Embryonic facial prominence (tissue), 1 donor: ENCODE measurements around the gene C16orf86.
"Not testable (repeated sequence)": the region's sequence is repeated elsewhere in the genome, so short reads cannot be mapped to it uniquely, and the experiment has no call there.

Experiments
- DNase-seq: peaks from one replicate; pipeline ENCODE4 v3.0.0-alpha.2; 2016; ENCODE audit errors: extremely low spot score

C16orf86 gene

DNA sequence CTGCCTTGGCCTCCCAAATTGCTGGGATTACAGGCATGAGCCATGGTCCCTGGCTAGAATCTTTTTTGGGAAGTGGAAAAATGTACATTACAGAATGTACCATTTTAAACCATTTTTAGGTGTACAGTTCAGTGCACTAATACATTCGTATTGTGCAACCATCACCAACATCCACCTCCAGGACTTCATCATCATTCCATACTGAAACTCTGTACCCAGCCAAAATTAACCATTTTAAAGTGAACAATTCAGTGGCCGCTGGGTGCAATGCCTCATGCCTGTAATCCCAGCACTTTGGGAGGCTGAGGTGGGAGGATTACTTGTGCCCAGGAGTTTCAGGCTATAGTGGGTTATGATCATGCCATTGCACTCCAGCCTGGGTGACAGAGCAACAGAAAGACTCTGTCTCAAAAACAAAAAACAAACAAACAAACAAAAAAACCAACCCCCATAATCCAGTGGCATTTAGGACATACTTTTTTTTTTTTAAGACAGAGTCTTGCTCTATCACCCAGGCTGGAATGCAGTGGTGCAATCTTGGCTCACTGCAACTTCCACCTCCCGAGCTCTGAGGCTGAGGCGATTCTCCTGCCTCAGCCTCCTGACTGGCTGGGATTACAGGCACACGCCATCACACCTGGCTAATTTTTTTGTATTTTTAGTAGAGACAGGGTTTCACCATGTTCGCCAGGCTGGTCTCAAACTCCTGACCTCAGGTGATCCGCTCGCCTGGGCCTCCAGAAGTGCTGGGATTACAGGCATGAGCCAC, 27.1 kb downstream of the C16orf86 start:
- DNase-seq, result not testable (repeated sequence)

DNA sequence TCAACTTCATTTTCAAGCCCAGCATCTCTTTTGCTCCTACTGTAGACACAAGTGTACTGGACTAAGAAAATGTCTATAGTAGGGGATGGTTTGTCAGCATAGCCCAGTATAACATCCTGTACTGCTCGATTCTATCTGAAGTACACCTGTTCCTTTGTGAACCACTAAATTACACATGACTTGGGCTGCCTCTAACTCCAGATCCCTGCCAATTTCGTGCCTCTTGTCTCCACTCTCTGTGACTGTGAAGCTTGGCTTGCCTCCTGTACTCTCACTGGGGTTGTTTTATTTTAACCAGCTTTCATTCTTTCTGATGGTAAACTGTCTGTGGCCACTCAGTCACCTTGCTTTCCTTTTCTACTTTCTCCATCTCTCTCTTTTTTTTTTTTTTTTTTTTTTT, 28.0 kb downstream of the C16orf86 start:
- no peak for DNase-seq

DNA sequence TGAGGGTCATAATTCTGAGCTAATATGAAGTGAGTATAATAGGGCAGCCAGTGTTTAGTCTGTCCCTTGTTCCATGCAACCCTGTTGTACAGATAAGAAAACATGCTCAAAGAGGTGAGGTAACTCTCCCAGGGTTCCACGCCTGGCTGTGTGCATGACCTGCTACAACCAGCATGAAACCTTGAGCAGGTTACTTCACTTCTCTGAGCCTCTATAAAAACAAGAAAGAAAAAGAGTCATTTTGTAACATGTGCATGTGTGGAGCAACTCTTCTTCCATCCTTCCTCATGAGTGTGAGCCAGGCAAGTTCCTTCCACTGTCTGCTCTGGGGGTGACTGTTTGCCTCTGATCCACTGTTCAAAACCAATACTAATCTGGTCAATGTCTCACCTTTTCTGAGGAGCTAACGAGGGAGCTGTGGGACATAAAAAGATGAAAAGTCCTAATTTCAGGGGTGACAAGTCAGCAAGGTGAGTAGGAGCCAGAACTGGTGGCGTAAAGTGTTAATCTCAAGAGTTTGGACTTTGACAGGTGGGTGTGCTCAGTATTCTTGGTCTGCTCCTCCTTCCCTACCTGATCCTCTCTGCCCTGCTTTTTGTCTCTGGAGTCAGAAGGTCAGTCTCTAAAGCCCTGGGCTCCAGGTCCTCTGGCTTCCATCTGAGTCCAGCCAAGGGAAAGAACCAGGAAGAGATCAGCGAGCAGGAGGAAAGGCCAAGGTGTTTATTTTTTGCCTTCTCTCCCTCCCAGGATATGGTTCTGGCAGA, 31.0 kb downstream of the C16orf86 start:
- no peak for DNase-seq

DNA sequence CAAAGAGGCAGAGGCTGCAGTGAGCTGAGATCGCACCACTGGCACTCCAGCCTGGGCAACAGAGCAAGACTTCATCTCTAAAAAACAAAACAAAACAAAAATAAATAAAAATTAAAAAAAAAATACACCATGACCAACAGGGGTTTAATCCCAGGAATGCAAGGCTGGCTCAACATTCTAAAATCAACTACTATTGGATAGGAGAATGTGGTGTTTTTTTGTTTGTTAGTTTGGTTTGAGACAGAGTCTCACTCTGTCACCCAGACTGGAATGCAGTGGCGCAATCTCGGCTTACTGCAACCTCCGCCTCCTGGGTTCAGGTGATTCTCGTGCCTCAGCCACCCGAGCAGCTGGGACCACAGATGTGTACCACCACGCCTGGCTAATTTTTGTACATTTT, 32.7 kb downstream of the C16orf86 start:
- no peak for DNase-seq

DNA sequence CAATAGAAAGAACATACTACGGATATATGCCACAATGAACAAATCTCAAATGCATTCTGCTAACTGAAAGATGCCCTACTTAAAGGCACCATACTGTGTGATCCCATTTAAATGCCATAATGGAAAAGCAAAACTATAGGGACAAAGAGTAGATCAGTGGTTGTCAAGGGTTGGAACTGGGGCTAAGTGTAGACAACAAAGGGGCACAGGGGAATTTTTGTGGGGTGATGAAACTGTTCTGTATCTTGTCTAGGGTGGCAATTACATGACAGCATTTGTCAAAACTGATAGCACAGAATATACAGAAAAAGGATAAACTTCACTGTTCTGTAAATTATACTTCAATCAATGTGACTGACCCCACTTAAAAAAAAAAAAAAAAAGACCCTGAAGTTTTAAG, 34.8 kb downstream of the C16orf86 start:
- DNase-seq, result no peak

DNA sequence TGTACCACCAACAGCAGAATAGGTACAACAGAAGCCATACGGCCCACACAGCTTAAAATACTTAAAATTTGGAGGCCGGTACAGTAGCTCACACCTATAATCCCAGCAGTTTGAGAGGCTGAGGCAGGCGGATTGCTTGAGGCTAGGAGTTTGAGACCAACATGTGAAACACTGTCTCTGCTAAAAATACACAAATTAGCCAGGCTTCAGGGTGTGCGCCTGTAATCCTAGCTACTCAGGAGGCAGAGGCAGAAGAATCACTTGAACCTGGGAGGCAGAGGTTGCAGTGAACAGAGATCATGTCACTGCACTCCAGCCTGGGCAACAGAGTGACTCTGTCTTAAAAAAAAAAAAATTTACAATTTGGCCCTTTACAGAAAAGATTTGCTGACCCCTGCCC, 35.5 kb downstream of the C16orf86 start:
- no peak for DNase-seq

DNA sequence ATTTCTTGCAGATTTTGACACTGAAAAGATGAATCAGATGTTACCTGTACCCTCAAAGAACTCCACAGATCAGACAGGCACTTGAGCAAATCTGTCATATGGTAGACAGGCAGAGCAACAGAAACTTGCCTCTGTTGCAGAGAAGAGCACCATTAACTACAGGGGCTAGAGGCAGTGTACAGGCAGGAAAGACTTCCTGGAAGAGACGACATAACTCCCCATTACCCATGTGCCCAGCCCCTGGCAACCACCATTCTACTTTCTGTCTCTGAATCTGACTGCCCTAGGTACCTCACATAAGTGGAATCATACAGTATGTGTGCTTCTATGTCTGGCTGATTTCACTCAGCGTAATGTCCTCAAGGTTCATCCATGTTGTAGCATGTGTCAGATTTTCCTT, 37.0 kb downstream of the C16orf86 start:
- no peak for DNase-seq

DNA sequence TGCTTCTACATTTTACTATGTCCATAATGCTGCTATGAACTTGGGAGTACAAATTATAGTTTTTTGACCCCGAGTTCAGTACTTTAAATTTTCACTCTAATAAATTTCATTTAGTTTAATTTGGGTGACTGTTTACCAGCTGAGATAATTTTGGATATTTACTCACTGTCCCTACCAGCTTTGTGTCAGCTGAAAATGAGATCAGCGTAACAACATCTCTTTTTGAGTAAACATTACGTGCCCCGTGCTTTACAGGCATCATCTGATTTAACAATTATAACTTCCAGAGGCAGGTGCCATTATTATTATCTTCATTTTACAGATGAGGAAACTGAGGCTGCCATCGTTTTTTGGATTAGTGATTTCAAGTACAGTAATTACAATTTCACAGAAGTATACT, 37.5 kb downstream of the C16orf86 start:
- no peak for DNase-seq

DNA sequence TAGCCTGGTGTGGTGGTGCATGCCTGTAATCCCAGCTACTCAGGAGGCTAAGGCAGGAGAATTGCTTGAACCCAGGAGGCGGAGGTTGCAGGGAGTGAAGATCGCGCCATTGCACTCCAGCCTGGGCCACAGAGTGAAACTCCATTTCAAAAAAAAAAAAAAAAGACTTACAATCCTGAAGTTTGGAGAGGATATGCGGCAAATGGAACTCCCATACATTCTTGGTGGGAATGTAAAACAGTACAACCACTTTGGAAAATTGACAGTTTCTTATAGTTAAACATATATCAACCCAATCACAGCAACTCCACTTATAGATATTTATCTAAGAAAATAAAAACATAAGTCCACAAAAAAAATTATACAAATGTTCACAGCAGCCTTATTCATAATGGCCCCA, 40.6 kb downstream of the C16orf86 start:
- DNase-seq, result no peak

DNA sequence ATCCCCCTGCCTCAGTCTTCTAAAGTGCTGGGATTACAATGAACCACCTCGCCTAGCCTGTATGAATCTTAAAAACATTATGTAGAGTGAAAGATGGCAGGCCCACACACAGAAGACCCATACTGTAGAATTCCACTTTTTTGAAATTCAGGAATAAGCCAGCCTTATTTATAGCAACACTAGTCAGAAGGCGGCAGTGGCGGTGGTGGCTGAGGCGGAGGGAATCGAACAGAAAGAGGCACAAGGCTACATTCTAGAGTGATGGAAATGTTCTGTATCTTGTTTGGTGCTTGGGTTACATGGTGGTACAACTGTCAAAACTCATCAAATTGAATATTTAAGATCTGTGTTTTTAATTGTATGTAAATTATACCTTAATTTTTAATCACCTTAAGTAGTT, 41.2 kb downstream of the C16orf86 start:
- DNase-seq, result no peak

DNA sequence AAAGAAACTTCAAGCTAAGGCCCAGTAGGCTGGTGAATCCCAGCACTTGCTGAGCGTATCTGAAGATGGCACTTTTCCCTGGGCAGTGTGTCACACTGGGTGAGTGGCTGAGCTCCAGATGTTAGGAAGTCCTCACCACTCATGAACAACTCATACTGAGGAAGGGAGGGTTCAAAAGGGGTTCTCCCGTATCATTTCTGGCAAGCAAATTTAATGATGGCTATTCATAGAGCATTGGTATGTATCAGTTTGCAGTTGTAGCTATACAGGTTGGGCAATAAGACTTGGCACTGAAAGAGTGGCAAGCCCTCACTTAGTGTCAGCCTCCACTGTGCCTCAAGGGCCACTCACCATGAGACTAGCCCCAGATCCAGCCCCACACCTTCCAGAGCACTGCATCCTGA, 41.8 kb downstream of the C16orf86 start:
- no peak for DNase-seq

DNA sequence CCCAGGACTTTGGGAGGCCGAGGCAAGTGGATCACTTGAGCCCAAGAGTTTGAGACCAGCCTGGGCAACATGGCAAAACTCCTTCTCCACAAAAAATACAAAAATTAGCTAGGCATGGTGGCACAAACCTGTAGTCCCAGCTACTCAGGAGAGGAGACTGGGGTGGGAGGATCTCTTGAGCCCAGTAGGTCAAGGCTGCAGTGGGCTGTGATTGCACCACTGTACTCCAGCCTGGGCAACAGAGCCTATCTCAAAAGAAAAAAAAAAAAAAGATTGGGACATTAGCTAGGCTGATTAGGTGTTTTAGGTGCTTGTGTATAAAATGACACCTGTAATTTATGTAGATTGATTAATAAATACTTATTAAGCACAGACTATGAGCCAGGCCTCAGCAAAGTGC, 42.4 kb downstream of the C16orf86 start:
- DNase-seq, result no peak

DNA sequence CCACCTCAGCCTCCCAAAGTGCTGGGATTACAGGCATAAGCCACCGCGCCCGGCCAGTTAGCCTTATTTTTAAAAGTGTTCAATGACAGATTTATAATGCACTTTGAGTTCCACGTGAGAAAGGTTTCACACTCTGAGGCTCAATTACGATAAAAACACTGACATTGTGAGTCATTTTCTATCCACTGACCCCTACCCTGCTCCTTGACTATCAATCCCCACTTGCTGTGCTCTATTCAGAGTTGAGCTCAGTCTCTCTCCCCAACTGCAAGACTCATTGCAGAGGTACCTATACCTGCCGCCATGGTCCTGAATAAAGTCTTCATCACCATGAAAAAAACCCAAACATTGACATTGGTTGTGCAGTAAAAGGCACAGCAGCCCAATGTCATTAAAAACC, 44.0 kb downstream of the C16orf86 start:
- no peak for DNase-seq

DNA sequence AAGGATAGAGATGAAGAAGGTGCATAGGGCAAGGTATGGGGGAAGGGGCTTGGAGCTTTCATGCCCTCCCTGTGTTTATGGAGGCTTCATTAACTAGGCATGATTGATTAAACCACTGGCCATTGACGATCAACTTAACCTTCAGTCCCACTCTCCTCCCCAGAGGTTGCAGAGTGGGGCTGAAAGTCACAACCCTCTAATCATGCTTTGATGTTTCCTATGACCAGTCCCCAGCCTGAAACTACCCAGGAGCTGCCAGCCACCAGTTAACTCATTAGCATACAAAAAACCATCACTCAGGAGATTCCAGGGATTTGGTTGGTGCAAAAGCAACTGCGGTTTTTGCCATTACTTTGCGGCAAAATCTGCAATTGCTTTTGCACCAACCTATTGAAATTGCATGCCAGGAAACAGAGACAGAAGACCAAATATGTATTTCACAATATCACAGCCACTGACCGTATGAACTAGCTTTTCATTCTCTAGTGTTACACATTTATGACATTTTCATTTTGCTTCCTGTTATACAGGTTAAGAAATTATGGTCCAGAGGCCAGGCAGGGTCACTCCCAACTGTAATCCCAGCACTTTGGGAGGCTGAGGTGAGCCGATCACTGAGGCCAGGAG, 47.1 kb downstream of the C16orf86 start:
- DNase-seq, result no peak

DNA sequence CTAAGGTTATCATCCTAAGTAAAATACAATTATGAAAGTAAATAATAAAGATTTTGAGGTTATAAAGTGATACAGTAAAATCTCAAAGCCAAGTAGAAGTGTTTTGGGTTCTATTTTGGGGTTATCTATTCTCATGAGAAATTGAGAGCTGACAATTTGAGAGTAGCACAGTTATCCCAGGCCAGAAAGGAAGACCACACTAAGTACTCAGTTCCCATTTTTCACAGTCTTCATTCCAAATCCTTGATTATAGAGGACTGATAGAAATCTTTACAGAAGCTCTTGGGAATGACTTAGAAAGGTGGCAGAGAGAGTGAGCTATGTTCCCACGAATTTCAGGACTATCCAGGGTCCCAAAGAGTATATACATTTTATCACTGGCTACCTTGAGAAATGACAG, 47.9 kb downstream of the C16orf86 start:
- no peak for DNase-seq

DNA sequence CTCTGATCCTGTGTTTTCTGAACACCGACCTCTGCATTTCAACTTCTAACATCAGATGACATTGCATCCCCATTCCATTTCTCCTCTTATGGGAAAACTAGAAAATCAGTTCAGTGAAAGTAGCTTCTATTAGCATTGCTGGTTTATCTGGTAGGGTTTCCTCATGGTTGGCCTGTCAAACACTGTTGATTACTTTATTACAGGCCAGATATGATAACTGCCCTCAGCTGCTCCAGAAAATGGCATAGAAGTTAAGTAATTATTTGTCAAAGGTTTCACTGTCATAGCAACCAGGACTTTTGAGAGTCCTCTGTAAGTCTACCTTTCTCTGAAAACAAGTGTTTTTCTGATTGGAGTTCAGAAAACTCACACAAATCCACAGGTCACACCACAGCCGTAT, 49.5 kb downstream of the C16orf86 start:
- no peak for DNase-seq
